Right atrium auricular region (tissue), 2 donors: ENCODE data around the gene RARRES2. TPM values are rescaled to one million over a fixed set of nuclear protein-coding genes. Genes with fewer than 3 reads are reported as not detected.

Experiments used
- DNase-seq: peaks from one replicate; pipeline ENCODE4 v3.0.0-alpha.2; 2019; ENCODE audit warnings: low spot score
- H3K27ac ChIP-seq, 2 donors: fragments of 200-600 bp; sonication (generic); 1 replicate in 1 of 2; 2 replicates in 1 of 2; pipeline ENCODE4 v1.5.1; 2016 to 2019
- H3K27me3 ChIP-seq, 2 donors: fragments of 200-600 bp; sonication (generic); one replicate each; pipeline versions ENCODE4 v1.5.1 to v1.6.0; 2017 to 2019
- H3K36me3 ChIP-seq: fragments of 200-600 bp; sonication (generic); one replicate; pipeline ENCODE4 v1.5.1; 2016
- H3K4me1 ChIP-seq, 2 donors: fragments of 200-600 bp; sonication (generic); one replicate each; pipeline versions ENCODE4 v1.5.1 to v1.6.0; 2017 to 2019
- H3K4me3 ChIP-seq, 2 donors: fragments of 200-600 bp; sonication (generic); 1 replicate in 1 of 2; 2 replicates in 1 of 2; pipeline ENCODE4 v1.5.1; 2017 to 2019; ENCODE audit warnings: mild to moderate bottlenecking in 1 of 2, moderate library complexity in 1 of 2
- H3K9me3 ChIP-seq, 2 donors: fragments of 200-600 bp; sonication (generic); one replicate each; pipeline ENCODE4 v1.5.1; 2019
- total RNA-seq, 2 donors: library from RNA; depleted of rRNA; stranded (reverse); fragments of >200 nt; gene quantifications; one replicate each; pipeline ENCODE4 v1.1.0, GENCODE V29; 2016
- TF ChIP-seq, protein P1 (sequence below), 2 donors: fragments of 200-600 bp; sonication (generic); IDR thresholded peaks; one replicate each; pipeline ENCODE4 v1.5.1; 2019; ENCODE audit warnings: antibody characterized with exemption in 2 of 2

Gene RARRES2
- total RNA-seq, 2 donors from 2014 or later = 105 to 197 TPM

DNA sequence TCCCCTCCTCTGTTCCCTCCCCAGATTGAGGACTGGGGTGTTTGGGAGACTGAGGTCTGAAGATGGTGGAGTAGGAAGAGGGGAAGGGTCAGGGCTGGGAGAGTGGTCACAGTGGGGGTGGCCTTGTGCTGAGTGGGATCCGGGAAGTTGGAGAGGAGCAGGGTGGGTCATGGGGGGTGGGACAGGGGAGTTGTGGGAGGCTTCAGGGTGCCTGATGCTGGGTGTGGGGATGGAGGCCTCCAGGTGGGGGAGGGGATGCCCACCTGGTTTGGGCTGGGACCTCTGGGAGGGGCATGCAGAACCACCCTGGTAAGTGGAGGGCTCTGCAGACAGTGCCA, 40.3 kb upstream of the RARRES2 start:
- TF ChIP-seq, protein P1, sequence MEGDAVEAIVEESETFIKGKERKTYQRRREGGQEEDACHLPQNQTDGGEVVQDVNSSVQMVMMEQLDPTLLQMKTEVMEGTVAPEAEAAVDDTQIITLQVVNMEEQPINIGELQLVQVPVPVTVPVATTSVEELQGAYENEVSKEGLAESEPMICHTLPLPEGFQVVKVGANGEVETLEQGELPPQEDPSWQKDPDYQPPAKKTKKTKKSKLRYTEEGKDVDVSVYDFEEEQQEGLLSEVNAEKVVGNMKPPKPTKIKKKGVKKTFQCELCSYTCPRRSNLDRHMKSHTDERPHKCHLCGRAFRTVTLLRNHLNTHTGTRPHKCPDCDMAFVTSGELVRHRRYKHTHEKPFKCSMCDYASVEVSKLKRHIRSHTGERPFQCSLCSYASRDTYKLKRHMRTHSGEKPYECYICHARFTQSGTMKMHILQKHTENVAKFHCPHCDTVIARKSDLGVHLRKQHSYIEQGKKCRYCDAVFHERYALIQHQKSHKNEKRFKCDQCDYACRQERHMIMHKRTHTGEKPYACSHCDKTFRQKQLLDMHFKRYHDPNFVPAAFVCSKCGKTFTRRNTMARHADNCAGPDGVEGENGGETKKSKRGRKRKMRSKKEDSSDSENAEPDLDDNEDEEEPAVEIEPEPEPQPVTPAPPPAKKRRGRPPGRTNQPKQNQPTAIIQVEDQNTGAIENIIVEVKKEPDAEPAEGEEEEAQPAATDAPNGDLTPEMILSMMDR (IDR thresholded peaks at IDR 0.05) = no peak
- Histone ChIP-seq H3K27me3 (no peaks in the 10 kb centered on the region), H3K27ac (no peak overlapping the region)

DNA sequence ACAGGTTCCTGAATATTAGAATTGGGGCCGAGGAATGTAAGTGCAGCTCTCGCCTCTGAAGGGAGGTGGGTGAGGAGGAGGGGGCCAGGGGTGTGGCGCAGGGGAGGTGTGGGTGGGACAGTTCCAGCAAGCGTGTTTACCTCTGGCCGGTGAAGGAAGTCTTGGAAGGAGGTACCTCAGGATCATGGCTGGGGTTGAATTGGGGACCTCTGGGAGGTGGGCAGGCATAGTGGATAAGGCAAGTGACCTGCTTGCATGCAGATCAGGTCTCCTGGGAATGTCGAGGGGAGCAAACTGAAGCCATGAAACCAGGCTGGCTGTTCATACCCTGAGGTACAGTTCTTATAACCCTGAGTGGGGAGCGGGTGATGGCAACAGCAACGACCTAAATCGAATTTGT, 39.7 kb upstream of the RARRES2 start:
- Histone ChIP-seq H3K36me3 (no peaks in the 10 kb centered on the region), H3K27ac (no peak overlapping the region), H3K27me3 (no peaks in the 10 kb centered on the region), H3K9me3 (no peaks in the 10 kb centered on the region), H3K4me1 (peaks cover 0 to 46% of the 10 kb centered on the region in 2 donors), H3K4me3 (no peak overlapping the region)
- TF ChIP-seq, protein P1 (IDR thresholded peaks at IDR 0.05) = no peak
- no peak for DNase-seq

More for the DNA sequence above, 40.3 kb upstream of the RARRES2 start:
- H3K4me3 ChIP-seq = no peak overlapping the region
- H3K4me1 ChIP-seq = peaks cover 0 to 46% of the 10 kb centered on the region in 2 donors
- no peaks in the 10 kb centered on the region for H3K9me3 ChIP-seq
- H3K36me3 ChIP-seq = no peaks in the 10 kb centered on the region
- DNase-seq = no peak

DNA sequence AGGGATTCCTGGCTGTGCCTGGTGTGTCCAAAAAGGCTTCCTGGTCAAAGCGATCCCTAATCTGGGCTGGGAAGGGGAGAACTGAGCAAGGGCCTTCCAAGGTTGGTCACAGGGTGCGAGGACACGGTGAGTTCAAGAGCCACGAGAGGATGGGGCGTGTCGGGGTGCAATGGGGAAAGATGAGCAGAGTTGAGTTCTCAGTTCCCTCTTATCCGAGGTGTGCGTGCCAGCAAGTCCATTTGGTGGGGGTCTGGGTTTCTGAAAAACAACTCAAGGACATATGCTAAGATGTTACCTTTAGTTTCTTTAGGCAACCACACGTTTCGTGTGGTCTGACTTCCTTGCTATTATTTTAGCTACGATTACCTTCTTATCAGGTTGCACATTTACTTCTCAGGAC, 39.0 kb upstream of the RARRES2 start:
- no peak for DNase-seq
- no peak overlapping the region for H3K27ac ChIP-seq
- no peaks in the 10 kb centered on the region for H3K9me3 ChIP-seq
- H3K27me3 ChIP-seq = no peaks in the 10 kb centered on the region
- H3K36me3 ChIP-seq = no peaks in the 10 kb centered on the region
- peak overlapping the region in 1 of 2 donors; percentile 98 for H3K4me3 ChIP-seq
- TF ChIP-seq, protein P1 (IDR thresholded peaks at IDR 0.05) = no peak
- H3K4me1 ChIP-seq = peaks cover 0 to 46% of the 10 kb centered on the region in 2 donors

DNA sequence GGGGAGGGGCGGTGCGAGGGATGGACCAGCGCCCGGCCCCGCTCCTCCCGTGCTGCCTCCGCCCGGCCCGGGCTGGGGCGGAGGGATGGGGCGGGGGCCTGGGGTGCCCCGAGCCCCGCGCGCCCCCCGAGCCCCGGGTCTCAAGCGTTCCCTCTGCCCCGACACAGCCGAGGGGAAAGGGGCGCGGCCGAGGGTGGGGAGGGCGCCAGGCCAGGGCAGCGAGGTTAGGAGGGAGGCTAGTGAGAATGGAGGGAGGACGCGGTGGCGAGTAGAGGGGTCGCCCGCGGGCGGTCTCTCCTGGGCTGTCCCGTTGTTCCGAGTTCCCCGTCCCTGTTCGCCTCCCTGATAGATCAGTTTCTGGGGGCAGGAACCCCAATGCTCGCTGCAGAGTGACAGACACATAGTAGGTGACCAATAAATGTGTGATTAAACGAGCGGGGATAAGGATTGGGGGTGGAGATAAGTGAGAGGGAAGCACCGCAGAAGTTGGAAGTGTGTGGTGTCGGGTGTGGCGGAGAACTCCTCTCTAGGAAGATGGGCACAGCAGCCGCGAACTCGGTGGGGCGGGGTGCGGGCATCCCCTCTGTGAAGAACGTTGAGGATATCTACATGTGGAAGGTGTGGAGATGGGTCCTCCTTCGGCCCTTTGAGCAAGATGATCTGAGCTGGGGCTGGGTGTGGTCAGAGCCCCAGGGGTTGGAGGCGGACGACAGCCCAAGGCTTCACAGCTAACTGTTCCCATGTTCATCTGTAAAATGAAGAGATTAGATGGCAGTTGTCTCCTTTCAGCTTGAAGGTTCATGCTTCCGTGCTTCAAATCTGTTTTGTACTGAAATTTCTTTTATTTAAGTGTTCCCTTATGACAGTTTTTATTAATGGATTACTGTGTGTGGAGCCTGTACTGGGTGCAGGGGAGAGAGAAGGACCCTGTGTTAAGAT, 38.3 kb upstream of the RARRES2 start:
- H3K4me1 ChIP-seq = peaks cover 0 to 46% of the 10 kb centered on the region in 2 donors
- H3K36me3 ChIP-seq = no peaks in the 10 kb centered on the region
- no peak for DNase-seq
- peak overlapping the region; percentile 86 to 98 for H3K4me3 ChIP-seq
- H3K27ac ChIP-seq = peak overlapping the region; percentile 93 to 96
- TF ChIP-seq, protein P1 (IDR thresholded peaks at IDR 0.05) = no peak
- no peaks in the 10 kb centered on the region for H3K27me3 ChIP-seq
- no peaks in the 10 kb centered on the region for H3K9me3 ChIP-seq

DNA sequence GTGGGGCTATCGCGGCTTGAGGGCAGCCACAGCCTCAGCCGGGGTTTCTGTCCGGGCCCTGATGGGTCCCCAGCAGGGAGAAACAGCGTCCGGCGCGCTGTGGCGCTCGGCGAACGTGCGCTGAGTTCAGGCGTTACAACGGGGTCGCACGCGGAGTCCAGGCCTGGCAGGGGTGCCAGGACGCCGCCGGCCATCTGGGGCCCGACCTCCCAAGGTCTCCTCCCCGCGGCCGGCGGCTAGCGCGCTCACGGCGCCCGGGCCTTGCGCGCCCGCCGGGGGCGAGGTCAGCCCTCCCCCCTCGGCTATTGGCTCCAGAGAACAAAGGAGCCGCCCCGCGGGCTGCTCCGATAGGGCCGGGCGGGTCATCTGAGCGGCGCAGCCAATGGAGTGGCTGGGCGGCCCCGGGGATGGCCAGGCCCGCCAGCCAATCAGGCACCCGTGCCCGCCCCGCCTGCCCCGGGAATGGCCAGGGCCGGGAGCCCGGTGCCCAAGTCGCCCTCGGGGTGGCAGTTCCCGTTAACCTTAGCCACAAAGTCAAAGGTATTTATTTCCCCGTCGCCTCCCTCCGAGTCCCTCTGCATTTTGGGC, 37.5 kb upstream of the RARRES2 start, which contains the start of gene ZNF775:
TSS of gene ZNF775 (plus strand) at position 478 of the 588 bp plus-strand sequence. CDS start 9,141 bp downstream, outside the sequence.
- DNase-seq = peak; percentile 96
- Histone ChIP-seq H3K27ac (peak within 1 kb of the TSS; percentile 93 to 96), H3K4me3 (peak within 1 kb of the TSS; percentile 86 to 98), H3K36me3 (peaks cover under 1% of the 10 kb centered on the region), H3K9me3 (no peaks in the 10 kb centered on the region), H3K4me1 (peaks cover 0 to 44% of the 10 kb centered on the region in 2 donors), H3K27me3 (no peaks in the 10 kb centered on the region)
- TF ChIP-seq, protein P1 (IDR thresholded peaks at IDR 0.05) = no peak
